D721Med (cell line): ENCODE results near the gene SLC16A1.

Experiments used
- DNase-seq: peaks from one replicate; pipeline ENCODE4 v3.0.0; 2011; ENCODE audit warnings: low spot score; ENCODE audit not compliant: insufficient read length
- FAIRE-seq: peaks from 2 replicates; lab custom pipeline; 2011; peaks lifted over from hg19 to GRCh38; lab: Jason Lieb, UNC
- TF ChIP-seq, protein P1 (sequence below): IDR thresholded peaks from 2 replicates; pipeline ENCODE4 v1.5.1; 2012; ENCODE audit warnings: mild to moderate bottlenecking, control low read depth; ENCODE audit not compliant: insufficient read depth; ENCODE audit errors: missing control alignments

Gene SLC16A1

DNA sequence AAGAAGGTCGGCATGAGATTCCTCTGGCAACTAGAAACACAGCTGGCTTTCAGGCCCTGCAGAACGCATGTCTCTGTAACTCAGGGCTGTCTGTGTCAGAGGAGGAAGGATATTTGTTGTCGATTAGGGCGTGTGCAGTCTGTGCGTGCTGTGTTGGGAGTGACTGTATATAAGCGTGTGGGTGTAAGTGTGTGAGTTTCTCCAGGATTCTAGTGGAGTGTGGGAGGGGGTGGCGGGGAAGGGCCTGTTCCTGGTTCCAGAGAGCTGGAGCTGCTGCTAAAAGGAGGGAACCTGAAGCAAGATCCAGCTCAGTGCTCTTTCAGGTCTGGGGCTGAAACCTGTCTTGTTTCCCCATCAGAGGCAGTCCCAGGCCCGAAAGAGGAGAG, 74.3 kb downstream of the SLC16A1 start:
- no peak for FAIRE-seq
- TF ChIP-seq, protein P1, sequence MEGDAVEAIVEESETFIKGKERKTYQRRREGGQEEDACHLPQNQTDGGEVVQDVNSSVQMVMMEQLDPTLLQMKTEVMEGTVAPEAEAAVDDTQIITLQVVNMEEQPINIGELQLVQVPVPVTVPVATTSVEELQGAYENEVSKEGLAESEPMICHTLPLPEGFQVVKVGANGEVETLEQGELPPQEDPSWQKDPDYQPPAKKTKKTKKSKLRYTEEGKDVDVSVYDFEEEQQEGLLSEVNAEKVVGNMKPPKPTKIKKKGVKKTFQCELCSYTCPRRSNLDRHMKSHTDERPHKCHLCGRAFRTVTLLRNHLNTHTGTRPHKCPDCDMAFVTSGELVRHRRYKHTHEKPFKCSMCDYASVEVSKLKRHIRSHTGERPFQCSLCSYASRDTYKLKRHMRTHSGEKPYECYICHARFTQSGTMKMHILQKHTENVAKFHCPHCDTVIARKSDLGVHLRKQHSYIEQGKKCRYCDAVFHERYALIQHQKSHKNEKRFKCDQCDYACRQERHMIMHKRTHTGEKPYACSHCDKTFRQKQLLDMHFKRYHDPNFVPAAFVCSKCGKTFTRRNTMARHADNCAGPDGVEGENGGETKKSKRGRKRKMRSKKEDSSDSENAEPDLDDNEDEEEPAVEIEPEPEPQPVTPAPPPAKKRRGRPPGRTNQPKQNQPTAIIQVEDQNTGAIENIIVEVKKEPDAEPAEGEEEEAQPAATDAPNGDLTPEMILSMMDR = no peak
- DNase-seq = no peak

DNA sequence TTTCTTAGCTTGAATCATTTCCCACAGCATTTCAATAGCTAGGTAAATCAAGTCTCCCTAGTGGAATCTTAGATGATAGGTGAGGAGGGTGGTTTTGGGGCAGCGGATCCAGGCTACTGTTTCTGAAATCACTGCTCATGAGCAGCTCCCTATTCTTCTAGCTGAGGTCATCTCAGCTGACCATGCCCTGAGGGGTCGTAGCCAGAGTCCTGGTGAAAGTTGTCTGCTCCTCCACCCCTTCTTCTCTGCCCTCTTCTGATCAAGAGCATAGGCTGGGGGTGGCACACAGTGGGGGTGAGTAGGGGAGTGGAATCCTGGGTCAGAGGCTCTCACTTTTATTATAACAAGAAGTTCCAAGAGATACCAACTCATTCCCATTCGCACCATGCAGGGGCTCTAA, 76.2 kb downstream of the SLC16A1 start:
- FAIRE-seq (no peak), DNase-seq (no peak)
- TF ChIP-seq, protein P1 = no peak

DNA sequence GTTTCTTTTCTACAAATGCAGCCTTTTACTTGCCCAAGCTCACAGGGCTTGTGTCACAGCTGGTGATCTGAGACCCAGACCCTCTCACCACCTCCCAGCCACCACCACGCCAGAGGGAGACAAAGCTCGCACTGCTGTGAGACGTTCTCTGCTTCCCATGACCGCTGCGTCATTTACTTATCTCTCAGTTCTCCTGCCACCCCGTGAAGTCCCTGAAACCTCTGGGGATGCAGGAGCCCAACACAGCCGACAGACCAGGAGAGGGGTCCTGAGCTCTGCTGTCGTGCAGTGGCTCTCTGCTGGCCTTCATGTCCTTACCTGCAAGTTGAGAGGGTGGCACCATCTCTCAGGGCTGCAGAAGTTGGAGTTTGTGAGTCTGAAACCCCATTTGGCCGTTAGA, 77.7 kb downstream of the SLC16A1 start:
- FAIRE-seq (no peak), DNase-seq (no peak)
- TF ChIP-seq, protein P1 = no peak

DNA sequence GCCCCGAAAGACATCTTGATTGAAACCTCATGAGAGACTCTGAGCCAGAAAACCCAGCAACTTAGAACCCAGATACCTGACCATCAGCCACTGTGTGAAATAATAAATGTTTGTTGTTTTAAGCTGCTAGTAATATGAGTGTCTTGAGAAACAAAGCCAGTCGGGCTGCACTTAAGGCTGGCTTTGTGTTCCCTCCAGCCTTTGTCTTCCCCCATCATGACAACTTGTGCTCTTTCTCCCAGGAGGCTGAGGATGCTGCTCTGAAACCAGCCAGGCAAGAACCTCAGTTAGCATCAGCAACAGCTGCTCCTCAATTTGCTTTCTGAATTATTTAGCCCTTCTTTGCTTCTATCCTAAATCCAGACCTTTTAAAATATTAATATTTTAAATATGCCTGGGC, 78.2 kb downstream of the SLC16A1 start:
- TF ChIP-seq, protein P1 = no peak

DNA sequence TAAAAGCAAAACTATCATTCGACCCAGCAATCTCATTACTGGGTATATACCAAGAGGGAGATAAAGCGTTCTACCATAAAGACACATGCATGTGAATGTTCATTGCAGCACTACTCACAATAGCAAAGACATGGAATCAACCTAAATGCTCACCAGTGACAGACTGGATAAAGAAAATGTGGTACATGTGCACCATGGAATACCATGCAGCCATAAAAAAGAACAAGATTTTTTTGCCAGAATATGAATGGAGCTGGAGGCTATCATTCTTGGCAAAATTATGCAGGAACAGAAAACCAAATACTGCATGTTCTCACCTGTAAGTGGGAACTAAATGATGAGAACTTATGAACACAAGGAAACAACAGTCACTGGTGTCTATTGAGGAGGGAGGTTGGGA, 79.7 kb downstream of the SLC16A1 start:
- TF ChIP-seq, protein P1 = no peak
- DNase-seq (no peak), FAIRE-seq (no peak)

More for the DNA sequence above, 78.2 kb downstream of the SLC16A1 start:
- no peak for DNase-seq
- no peak for FAIRE-seq

DNA sequence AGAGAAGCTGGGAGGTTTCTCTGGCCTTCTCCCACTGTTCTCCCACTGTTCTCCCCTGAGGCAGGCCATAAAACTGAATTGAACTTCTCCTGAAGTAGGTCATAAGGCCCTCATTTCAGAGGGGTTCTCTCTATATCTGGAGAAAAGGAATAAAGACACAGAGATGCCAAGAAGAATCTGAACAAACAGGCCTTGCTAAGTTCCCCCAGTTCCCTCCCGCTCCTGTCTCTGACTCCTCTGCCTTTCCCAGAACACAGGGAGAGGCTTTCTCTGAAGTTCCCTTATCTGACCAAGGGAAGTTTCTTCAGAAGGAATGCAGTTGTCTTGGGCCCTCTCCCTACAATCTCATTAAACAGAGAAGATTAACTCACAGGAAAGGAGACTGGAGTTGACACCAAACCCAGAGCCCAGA, 83.4 kb downstream of the SLC16A1 start:
- no peak for FAIRE-seq
- TF ChIP-seq, protein P1 = no peak
- no peak for DNase-seq

DNA sequence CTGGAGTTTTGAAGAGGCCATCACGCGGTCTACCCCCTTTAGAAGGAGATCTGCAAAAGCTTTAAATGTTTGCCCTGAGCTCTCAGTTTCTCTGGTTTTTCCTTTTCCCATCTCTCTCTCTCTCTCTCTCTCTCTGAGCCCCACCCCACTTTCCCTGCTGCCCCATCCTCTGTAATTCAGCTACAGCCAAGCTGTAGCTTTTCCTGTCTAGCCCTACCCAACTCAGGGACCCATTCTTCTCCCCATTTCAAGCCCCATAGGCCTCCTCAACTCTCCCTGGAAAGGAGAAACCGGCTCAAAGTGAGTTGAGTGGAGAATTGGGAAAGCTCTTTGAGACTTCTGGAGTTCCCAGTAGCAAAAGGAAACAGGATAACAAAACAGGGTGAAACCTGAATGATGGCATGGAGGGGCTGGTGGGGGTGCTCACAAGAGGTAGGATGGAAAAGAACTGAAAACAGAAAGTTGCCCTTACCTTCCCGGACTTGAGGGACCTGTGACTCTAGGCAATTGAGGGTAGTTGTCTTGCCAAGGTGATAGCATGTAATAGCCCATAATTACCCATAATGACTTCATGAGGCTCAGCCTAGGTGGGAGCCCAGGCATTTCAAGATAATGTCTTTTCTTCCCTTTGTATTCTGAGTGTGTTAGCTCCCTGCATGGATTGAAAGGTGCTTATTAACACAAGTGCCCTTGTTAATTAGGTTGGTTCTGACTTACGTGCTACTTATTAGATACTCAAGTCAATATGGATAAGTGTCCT, 84.9 kb downstream of the SLC16A1 start:
- no peak for FAIRE-seq
- DNase-seq = no peak
- TF ChIP-seq, protein P1 = no peak
